K562 treated with DMSO at 1 percent for 48 hours (cell line): ENCODE measurements around the gene WNK2. TPM values are rescaled to one million over a fixed set of nuclear protein-coding genes. Genes with fewer than 3 reads are reported as not detected.

Source experiments
- total RNA-seq: library from RNA; unstranded; fragments of 300-600 nt; gene quantifications from 2 replicates; pipeline ENCODE4 v1.2.3, GENCODE V29; 2022; ENCODE audit warnings: low replicate concordance; ENCODE audit errors: extremely low read depth

The WNK2 gene
- total RNA-seq: not detected in 2 replicates

GRCh38 chr9:93183663-93184431 is at the start of gene WNK2:
Gene WNK2 (plus strand): TSS chr9:93184139. CDS start chr9:93184930, 791 bp downstream.

Other genes starting within 250 kb of the WNK2 start
- gene FGD3, start 236.6 kb upstream of the WNK2 start, total RNA-seq: not detected in 2 replicates
- not detected in 2 replicates for gene SUSD3, start 125.4 kb upstream of the WNK2 start, total RNA-seq
- gene CARD19, start 87.9 kb upstream of the WNK2 start, total RNA-seq: not detected in 2 replicates
- gene NINJ1, start 49.9 kb upstream of the WNK2 start, total RNA-seq: not detected in 2 replicates